Heart left ventricle (tissue), 16 donors: ENCODE results near the gene NCOA1. TPM values are rescaled to one million over a fixed set of nuclear protein-coding genes. Genes with fewer than 3 reads are reported as not detected.

Source experiments
- ATAC-seq, 4 donors: fragments of 200-7000 bp; cut with Tn5 transposase; one replicate each; pipeline ENCODE4 v1.9.1; 2020 to 2022; ENCODE audit warnings: moderate library complexity in 4 of 4, mild to moderate bottlenecking in 3 of 4, moderate number of reproducible peaks in 1 of 4
- DNase-seq, 5 donors: peaks; one replicate each; pipeline ENCODE4 v3.0.0-alpha.2; 2020
- H3K27ac ChIP-seq, 12 donors: fragments of 200-600 bp; sonication (generic) in 4 of 12; one replicate each; pipeline versions ENCODE4 v1.5.0 to v1.8.0; 2016 to 2022; ENCODE audit warnings: mild to moderate bottlenecking in 2 of 12
- H3K27me3 ChIP-seq, 9 donors: fragments of 200-600 bp; sonication (generic) in 2 of 9; one replicate each; pipeline versions ENCODE4 v1.5.1 to v1.8.0; 2016 to 2022; ENCODE audit warnings: mild to moderate bottlenecking in 3 of 9
- H3K36me3 ChIP-seq, 9 donors: fragments of 200-600 bp; sonication (generic) in 2 of 9; one replicate each; pipeline versions ENCODE4 v1.5.0 to v1.8.0; 2018 to 2022; ENCODE audit warnings: mild to moderate bottlenecking in 2 of 9
- H3K4me1 ChIP-seq, 12 donors: fragments of 200-600 bp; sonication (generic) in 4 of 12; one replicate each; pipeline versions ENCODE4 v1.5.0 to v1.8.0; 2016 to 2022; ENCODE audit warnings: mild to moderate bottlenecking in 3 of 12
- H3K4me3 ChIP-seq, 12 donors: fragments of 200-600 bp; sonication (generic) in 4 of 12; one replicate each; pipeline versions ENCODE4 v1.5.0 to v1.8.0; 2017 to 2022; ENCODE audit warnings: mild to moderate bottlenecking in 9 of 12, moderate library complexity in 4 of 12
- H3K9me3 ChIP-seq, 12 donors: fragments of 200-600 bp; sonication (generic) in 4 of 12; one replicate each; pipeline versions ENCODE4 v1.5.0 to v1.8.0; 2016 to 2022; ENCODE audit warnings: mild to moderate bottlenecking in 1 of 12
- POLR2A ChIP-seq, 2 donors: fragments of 450-650 bp; IDR thresholded peaks; one replicate each; pipeline ENCODE4 v1.6.1; 2017; ENCODE audit warnings: antibody characterized with exemption in 2 of 2, mild to moderate bottlenecking in 2 of 2, moderate library complexity in 2 of 2
- WGBS, 4 donors: extraction: QIAGEN DNeasy Blood & Tissue Kit in 2 of 4; methylation state at CpG; one replicate each; pipeline versions ENCODE4 v1.1.5 to v1.1.7; 2013 to 2018; 5-methylcytosine and 5-hydroxymethylcytosine counted together
- intact Hi-C, 10 donors: fragments of 100-400 bp; cut with DNase I; formaldehyde crosslinking; loops; one replicate each; pipeline versions ENCODE4 v1.11.1 to v1.14.2; 2022
- polyA plus RNA-seq, 2 donors: library from polyadenylated mRNA; stranded (reverse); fragments of 200-250 nt; gene quantifications; one replicate each; pipeline ENCODE4 v1.2.3, GENCODE V29; 2013
- total RNA-seq, 9 donors: library from RNA; depleted of rRNA in 2 of 9; stranded (reverse); fragments of >200 nt in 2 of 9; fragmentation: NEBNext Ultra II Directional in 3 of 9; extraction: Animal tissue kit (Norgen Biotek cat#: 25700) in 3 of 9; gene quantifications; one replicate each; pipeline versions ENCODE4 v1.1.0 to v1.2.4, GENCODE V29; 2016 to 2023
- TF ChIP-seq, protein P1 (sequence below), 12 donors: fragments of 200-600 bp; sonication (generic) in 4 of 12; IDR thresholded peaks; one replicate each; pipeline versions ENCODE4 v1.5.0 to v1.8.0; 2018 to 2022; ENCODE audit warnings: antibody characterized with exemption in 12 of 12, mild to moderate bottlenecking in 5 of 12
- donor health status: ischemic (EF 13 %, LVEDD 7.1; RV severe dilation, severe dysfunction).
- donor health status: healthy with polysubstance abuse.
- donor health status: DM: no; HTN: yes; CAD: no.
- donor health status: DM: no; HTN: no; CAD: no.
- donor health status: ischemic (EF 25% LVEDD 6.9; RV normal size, moderate dysfunction).
- donor health status: ischemic (EF 25% LVEDD 5.7; RV mildly dilated, moderate dysfunction).
- donor health status: healthy.
- donor health status: DM: yes; HTN: yes; CAD: no.
- donor health status: ischemic (EF 35%, LVEDD 5.7; RV mildly dilated, moderate dysfunction).
- donor health status: nonischemic (EF 11% LVEDD 7.7; RV severe dilation, severe dysfunction).
- donor health status: DM: yes; HTN: yes; CAD: no.
- donor health status: PGD.
- donor health status: ischemic (EF 29% LVEDD 5.4; RV normal size, mild dysfunction).
- donor health status: nonischemic (EF 23%, LVEDD 6.1; RV moderate dilation, normal function).

NCOA1 gene
- total and polyA plus RNA-seq, 11 donors: 8.5 to 42.3 (median 32.4) TPM

DNA sequence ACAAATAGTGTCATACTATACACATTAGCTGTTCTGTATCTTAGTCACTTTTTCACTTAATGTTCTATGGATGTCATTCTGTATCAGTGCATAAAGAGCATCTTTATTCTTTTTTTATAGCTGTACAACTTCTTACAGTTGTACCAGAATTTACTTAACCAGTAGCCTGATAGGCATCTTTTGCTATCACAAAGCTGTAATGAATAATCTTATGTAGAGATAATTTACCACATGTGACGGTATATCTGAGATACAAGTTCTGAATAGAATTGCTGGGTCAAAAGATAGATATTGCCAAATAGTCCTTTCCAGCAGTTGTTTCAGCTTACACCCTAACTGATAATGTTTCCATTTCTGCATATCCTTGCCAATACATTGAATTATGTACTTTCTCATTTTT is 232.1 kb downstream of the NCOA1 start:
- peaks cover 0 to 40% (median 17%) of the 10 kb centered on the region in 12 donors for H3K4me1 ChIP-seq
- H3K36me3 ChIP-seq: peaks cover 0 to 33% (median 17%) of the 10 kb centered on the region in 9 donors
- no peak for TF ChIP-seq POLR2A (IDR thresholded peaks at IDR 0.05)
- TF ChIP-seq, protein P1, sequence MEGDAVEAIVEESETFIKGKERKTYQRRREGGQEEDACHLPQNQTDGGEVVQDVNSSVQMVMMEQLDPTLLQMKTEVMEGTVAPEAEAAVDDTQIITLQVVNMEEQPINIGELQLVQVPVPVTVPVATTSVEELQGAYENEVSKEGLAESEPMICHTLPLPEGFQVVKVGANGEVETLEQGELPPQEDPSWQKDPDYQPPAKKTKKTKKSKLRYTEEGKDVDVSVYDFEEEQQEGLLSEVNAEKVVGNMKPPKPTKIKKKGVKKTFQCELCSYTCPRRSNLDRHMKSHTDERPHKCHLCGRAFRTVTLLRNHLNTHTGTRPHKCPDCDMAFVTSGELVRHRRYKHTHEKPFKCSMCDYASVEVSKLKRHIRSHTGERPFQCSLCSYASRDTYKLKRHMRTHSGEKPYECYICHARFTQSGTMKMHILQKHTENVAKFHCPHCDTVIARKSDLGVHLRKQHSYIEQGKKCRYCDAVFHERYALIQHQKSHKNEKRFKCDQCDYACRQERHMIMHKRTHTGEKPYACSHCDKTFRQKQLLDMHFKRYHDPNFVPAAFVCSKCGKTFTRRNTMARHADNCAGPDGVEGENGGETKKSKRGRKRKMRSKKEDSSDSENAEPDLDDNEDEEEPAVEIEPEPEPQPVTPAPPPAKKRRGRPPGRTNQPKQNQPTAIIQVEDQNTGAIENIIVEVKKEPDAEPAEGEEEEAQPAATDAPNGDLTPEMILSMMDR (IDR thresholded peaks at IDR 0.05): no peak
- no peaks in the 10 kb centered on the region for H3K27me3 ChIP-seq
- peak overlapping the region in 1 of 12 donors; percentile 3 for H3K27ac ChIP-seq
- ATAC-seq: no peak
- WGBS, 4 donors: 76 to 90% (median 84%) methylated on average over 1 of the region's 1 CpG
- intact Hi-C loops: loop anchor here in 1 of 10 donors (10.0 kb wide), 1 partner anchor 298 kb away; no protein-coding TSS in a partner anchor
- no peaks in the 10 kb centered on the region for H3K9me3 ChIP-seq
- H3K4me3 ChIP-seq: no peak overlapping the region
- DNase-seq: no peak

DNA sequence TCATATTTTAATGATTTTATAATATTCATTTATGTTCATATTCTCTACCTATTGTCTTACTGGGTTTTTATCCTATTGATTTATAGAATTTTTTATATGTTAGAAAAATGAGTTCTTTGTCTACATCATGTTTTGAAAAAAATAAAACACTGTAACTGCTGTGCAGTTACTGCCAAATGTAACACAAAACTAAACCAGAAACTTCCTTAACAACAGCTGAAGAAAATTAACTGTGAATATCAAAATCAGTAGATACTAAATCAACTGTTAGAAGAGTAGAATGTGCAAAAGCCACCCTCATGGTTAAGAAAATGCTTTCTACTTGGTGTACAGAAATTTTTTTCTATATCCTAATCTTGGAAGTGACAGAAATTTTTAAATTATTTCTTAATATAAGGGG is 232.6 kb downstream of the NCOA1 start:
- no peaks in the 10 kb centered on the region for H3K9me3 ChIP-seq
- peaks cover 0 to 40% (median 17%) of the 10 kb centered on the region in 12 donors for H3K4me1 ChIP-seq
- H3K27ac ChIP-seq: no peak overlapping the region
- ATAC-seq (no peak), DNase-seq (no peak)
- intact Hi-C loops: loop anchor here in 1 of 10 donors (10.0 kb wide), 1 partner anchor 299 kb away; no protein-coding TSS in a partner anchor
- peaks cover 0 to 33% (median 20%) of the 10 kb centered on the region in 9 donors for H3K36me3 ChIP-seq
- TF ChIP-seq, protein P1 (IDR thresholded peaks at IDR 0.05): no peak
- no peak for TF ChIP-seq POLR2A (IDR thresholded peaks at IDR 0.05)
- no peaks in the 10 kb centered on the region for H3K27me3 ChIP-seq
- H3K4me3 ChIP-seq: no peak overlapping the region

DNA sequence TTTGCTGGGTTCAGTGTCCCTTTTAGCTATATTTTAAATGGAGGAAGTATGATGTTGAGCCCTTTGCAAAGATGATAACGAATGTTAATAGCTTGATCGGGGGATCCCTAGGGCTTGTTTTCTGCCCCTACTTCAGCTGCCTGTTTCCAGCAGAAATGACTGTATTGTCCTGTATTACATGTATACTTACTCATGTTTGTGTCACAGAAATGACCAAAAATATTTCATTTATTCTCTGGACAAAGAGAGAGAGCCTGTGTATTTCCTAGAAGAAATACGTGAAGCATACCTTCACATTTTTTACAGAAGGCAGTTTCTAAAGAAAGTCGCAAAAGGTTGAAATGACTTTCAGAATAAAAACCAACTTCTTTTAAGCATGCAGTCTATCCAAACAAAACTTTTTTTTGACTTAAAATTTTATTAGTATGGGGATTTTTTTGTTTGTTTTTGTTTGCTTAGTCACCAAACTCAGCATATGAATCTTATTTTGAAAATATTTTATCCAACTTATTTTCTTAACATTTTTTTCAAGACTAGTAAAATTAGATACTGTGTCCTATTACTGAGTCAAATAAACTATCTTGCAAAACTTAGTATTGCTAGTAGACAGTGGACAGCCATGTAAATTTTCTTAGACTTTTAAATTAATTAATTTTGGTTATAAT is 233.2 kb downstream of the NCOA1 start:
- peaks cover 0 to 40% (median 17%) of the 10 kb centered on the region in 12 donors for H3K4me1 ChIP-seq
- no peak for TF ChIP-seq POLR2A (IDR thresholded peaks at IDR 0.05)
- TF ChIP-seq, protein P1 (IDR thresholded peaks at IDR 0.05): no peak
- 71 to 79% (median 73%) methylated on average over 4 of the region's 4 CpGs for WGBS, 4 donors
- no peak for DNase-seq
- no peak overlapping the region for H3K4me3 ChIP-seq
- peaks cover 0 to 33% (median 26%) of the 10 kb centered on the region in 9 donors for H3K36me3 ChIP-seq
- H3K27me3 ChIP-seq: no peaks in the 10 kb centered on the region
- intact Hi-C loops: loop anchor here in 1 of 10 donors (10.0 kb wide), 1 partner anchor 299 kb away; no protein-coding TSS in a partner anchor
- H3K27ac ChIP-seq: no peak overlapping the region
- H3K9me3 ChIP-seq: no peaks in the 10 kb centered on the region
- ATAC-seq: no peak

DNA sequence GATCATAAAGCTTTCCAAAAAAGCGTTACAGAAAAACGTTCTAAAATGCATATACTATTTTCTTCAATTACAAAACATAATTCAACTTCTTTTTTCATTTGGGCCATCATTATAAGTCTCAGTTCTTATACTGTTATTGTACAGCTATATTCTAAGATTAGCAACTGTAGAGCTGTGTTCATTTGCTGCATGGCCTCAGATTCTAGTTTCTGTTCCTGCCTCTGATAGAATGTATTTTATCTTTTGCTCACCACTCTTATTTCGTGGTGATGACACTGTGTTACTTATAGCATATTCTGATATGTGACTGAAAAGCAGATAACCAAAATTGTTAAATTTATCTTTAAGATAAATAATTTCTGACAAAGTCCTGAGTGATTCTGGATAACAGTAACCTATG is 234.9 kb downstream of the NCOA1 start:
- Histone ChIP-seq H3K4me3 (no peak overlapping the region), H3K4me1 (peaks cover 0 to 31% (median 15%) of the 10 kb centered on the region in 12 donors), H3K36me3 (peaks cover 0 to 46% (median 36%) of the 10 kb centered on the region in 9 donors), H3K27me3 (no peaks in the 10 kb centered on the region), H3K9me3 (no peaks in the 10 kb centered on the region), H3K27ac (no peak overlapping the region)
- no peak for TF ChIP-seq POLR2A (IDR thresholded peaks at IDR 0.05)
- TF ChIP-seq, protein P1 (IDR thresholded peaks at IDR 0.05): no peak
- ATAC-seq: no peak
- no peak for DNase-seq
- WGBS, 4 donors: 75 to 81% (median 76%) methylated on average over 3 of the region's 3 CpGs
- intact Hi-C loops: loop anchor here in 1 of 10 donors (10.0 kb wide), 1 partner anchor 301 kb away; no protein-coding TSS in a partner anchor
